ENCODE measurements around the gene PIP4K2C. TPM values are rescaled to one million over a fixed set of nuclear protein-coding genes. Genes with fewer than 3 reads are reported as not detected.
"Not testable (repeated sequence)": the region's sequence is repeated elsewhere in the genome, so short reads cannot be mapped to it uniquely, and the experiment has no call there.

The PIP4K2C gene
- total RNA-seq, 1 experiment from 2014 or later: 88.6 TPM

- no peak overlapping the region for H2AFZ ChIP-seq (ENCODE audit: low read length)
- no peak overlapping the region for H3K9ac ChIP-seq (ENCODE audit: low read length)
- CTCF ChIA-PET: no interaction called here
- no peaks in the 10 kb centered on the region for H3K9me2 ChIP-seq (replicated peaks; ENCODE audit: low read length)
- no peaks in the 10 kb centered on the region for H3K9me3 ChIP-seq (ENCODE audit: low read length)
- POLR2A ChIA-PET (ENCODE audit: unreplicated experiment): no interaction called here
- no peaks in the 10 kb centered on the region for H4K20me1 ChIP-seq (ENCODE audit: low read length)
- no peak for DNase-seq
- intact Hi-C loops (cut with micrococcal nuclease): no loop called here
- no peaks in the 10 kb centered on the region for H3F3A ChIP-seq (ENCODE audit: low read length, unreplicated experiment)
- H3K4me1 ChIP-seq (ENCODE audit: insufficient read depth, low read length): no peaks in the 10 kb centered on the region
- H3K27me3 ChIP-seq (ENCODE audit: low read length): no peaks in the 10 kb centered on the region
- H3K4me2 ChIP-seq (ENCODE audit: low read length): no peak overlapping the region
- no TSS peak for BruUV-seq (replicated peaks)
- H3K4me3 ChIP-seq (ENCODE audit: low read length): no peak overlapping the region
- ATAC-seq: no peak
- TF ChIP-seq EZH2 (IDR thresholded peaks at IDR 0.05; ENCODE audit: low read length, unreplicated experiment) (no peak), CTCF (conservative IDR thresholded peaks at IDR 0.05; ENCODE audit: low read depth, low read length) (no peak), EZH2phosphoT487 (IDR thresholded peaks at IDR 0.05; ENCODE audit: borderline replicate concordance, low read length) (no peak)
- no peak overlapping the region for H3K27ac ChIP-seq (ENCODE audit: low read length)
- H3K79me2 ChIP-seq (ENCODE audit: low read length): no peaks in the 10 kb centered on the region
- no peaks in the 10 kb centered on the region for H3K36me3 ChIP-seq (ENCODE audit: low read depth, low read length)
Measured at GRCh38 chr12:57569858-57570257, 21.1 kb upstream of the PIP4K2C start.

- H3K27ac ChIP-seq (ENCODE audit: low read length); H3K4me3 ChIP-seq (ENCODE audit: low read length); H3K27me3 ChIP-seq (ENCODE audit: low read length); H3K9me3 ChIP-seq (ENCODE audit: low read length); H3K9me2 ChIP-seq (replicated peaks; ENCODE audit: low read length); H3K9ac ChIP-seq (ENCODE audit: low read length); ATAC-seq; H3K36me3 ChIP-seq (ENCODE audit: low read depth, low read length); H4K20me1 ChIP-seq (ENCODE audit: low read length); H3K4me1 ChIP-seq (ENCODE audit: insufficient read depth, low read length); H2AFZ ChIP-seq (ENCODE audit: low read length); DNase-seq; BruUV-seq (replicated peaks); H3K79me2 ChIP-seq (ENCODE audit: low read length); H3F3A ChIP-seq (ENCODE audit: low read length, unreplicated experiment); H3K4me2 ChIP-seq (ENCODE audit: low read length); POLR2A ChIA-PET (ENCODE audit: unreplicated experiment); intact Hi-C loops (cut with micrococcal nuclease): not testable (repeated sequence)
- CTCF ChIA-PET: interaction anchor here (0.6 kb wide), 1 partner anchor 13 kb away, joined by 4 read pairs; no protein-coding TSS in a partner anchor
Measured at GRCh38 chr12:57570438-57570837, 20.6 kb upstream of the PIP4K2C start.

- Histone ChIP-seq H3K27ac (ENCODE audit: low read length) (no peak overlapping the region), H3K4me2 (ENCODE audit: low read length) (no peak overlapping the region), H3K79me2 (ENCODE audit: low read length) (no peaks in the 10 kb centered on the region), H4K20me1 (ENCODE audit: low read length) (no peaks in the 10 kb centered on the region), H3K4me1 (ENCODE audit: insufficient read depth, low read length) (no peaks in the 10 kb centered on the region), H2AFZ (ENCODE audit: low read length) (no peak overlapping the region), H3F3A (ENCODE audit: low read length, unreplicated experiment) (no peaks in the 10 kb centered on the region), H3K9me2 (replicated peaks; ENCODE audit: low read length) (no peaks in the 10 kb centered on the region), H3K36me3 (ENCODE audit: low read depth, low read length) (no peaks in the 10 kb centered on the region), H3K9me3 (ENCODE audit: low read length) (no peaks in the 10 kb centered on the region), H3K4me3 (ENCODE audit: low read length) (no peak overlapping the region), H3K9ac (ENCODE audit: low read length) (no peak overlapping the region), H3K27me3 (ENCODE audit: low read length) (no peaks in the 10 kb centered on the region)
- POLR2A ChIA-PET (ENCODE audit: unreplicated experiment): interaction anchor here (0.6 kb wide), 1 partner anchor 25 kb away, joined by 3 read pairs; no protein-coding TSS in a partner anchor
- BruUV-seq (replicated peaks): no TSS peak
- DNase-seq: no peak
- intact Hi-C loops (cut with micrococcal nuclease): no loop called here
- CTCF ChIA-PET: no interaction called here
- no peak for TF ChIP-seq EZH2 (IDR thresholded peaks at IDR 0.05; ENCODE audit: low read length, unreplicated experiment)
- TF ChIP-seq EZH2phosphoT487 (IDR thresholded peaks at IDR 0.05; ENCODE audit: borderline replicate concordance, low read length): no peak
- TF ChIP-seq CTCF (conservative IDR thresholded peaks at IDR 0.05; ENCODE audit: low read depth, low read length): no peak
- no peak for ATAC-seq
Measured at GRCh38 chr12:57571926-57572762, 18.8 kb upstream of the PIP4K2C start.

Measured in PC-3 (cell line).